GM15510 (cell line): Measurements from ENCODE around the gene NCS1.

Experiments used
- POLR2A ChIP-seq: IDR thresholded peaks from 3 replicates; pipeline ENCODE4 v1.6.1; 2011; ENCODE audit warnings: borderline replicate concordance; ENCODE audit not compliant: insufficient read length; ENCODE audit errors: extremely low read depth

The NCS1 gene

GRCh38 chr9:130183133-130183762 lies 11.0 kb downstream of the NCS1 start:
- TF ChIP-seq POLR2A: no peak

GRCh38 chr9:130185017-130185416 lies 12.8 kb downstream of the NCS1 start:
- TF ChIP-seq POLR2A: no peak

GRCh38 chr9:130185490-130186031 lies 13.4 kb downstream of the NCS1 start:
- TF ChIP-seq POLR2A: no peak

GRCh38 chr9:130186051-130186450 lies 13.8 kb downstream of the NCS1 start:
- TF ChIP-seq POLR2A: no peak

GRCh38 chr9:130186839-130187522 lies 14.8 kb downstream of the NCS1 start:
- no peak for TF ChIP-seq POLR2A

- no peak for TF ChIP-seq POLR2A
Observed at GRCh38 chr9:130187523-130187846, 15.3 kb downstream of the NCS1 start.

GRCh38 chr9:130188860-130189481 lies 16.8 kb downstream of the NCS1 start:
- no peak for TF ChIP-seq POLR2A

GRCh38 chr9:130189840-130190239 lies 17.6 kb downstream of the NCS1 start:
- no peak for TF ChIP-seq POLR2A

GRCh38 chr9:130191068-130191748 lies 19.0 kb downstream of the NCS1 start:
- no peak for TF ChIP-seq POLR2A

GRCh38 chr9:130191749-130192120 lies 19.5 kb downstream of the NCS1 start:
- no peak for TF ChIP-seq POLR2A

GRCh38 chr9:130192382-130192999 lies 20.3 kb downstream of the NCS1 start:
- TF ChIP-seq POLR2A: no peak

GRCh38 chr9:130193103-130193502 lies 20.9 kb downstream of the NCS1 start:
- TF ChIP-seq POLR2A: no peak

GRCh38 chr9:130193531-130194377 lies 21.6 kb downstream of the NCS1 start:
- TF ChIP-seq POLR2A: no peak

- no peak for TF ChIP-seq POLR2A
Observed at GRCh38 chr9:130194378-130194932, 22.3 kb downstream of the NCS1 start.

- no peak for TF ChIP-seq POLR2A
Observed at GRCh38 chr9:130195638-130196037, 23.4 kb downstream of the NCS1 start.

- no peak for TF ChIP-seq POLR2A
Observed at GRCh38 chr9:130196643-130197042, 24.4 kb downstream of the NCS1 start.
